Liver (tissue), 9 donors: ENCODE data around the gene FAT1. TPM values are rescaled to one million over a fixed set of nuclear protein-coding genes. Genes with fewer than 3 reads are reported as not detected.

Experiments
- DNase-seq: peaks from one replicate; pipeline ENCODE4 v3.0.0-alpha.2; 2017; ENCODE audit warnings: low spot score
- H3K27ac ChIP-seq, 2 donors: one replicate each; pipeline ENCODE4 v1.7.0; 2013; ENCODE audit warnings: inconsistent platforms in 2 of 2, low read length in 2 of 2, control low read depth in 1 of 2, low read depth in 1 of 2, mild to moderate bottlenecking in 1 of 2
- H3K27me3 ChIP-seq, 4 donors: one replicate each; pipeline versions ENCODE4 v1.6.1 to v1.7.0; 2013; ENCODE audit warnings: low read length in 3 of 4, inconsistent platforms in 1 of 4, mild to moderate bottlenecking in 1 of 4, moderate library complexity in 1 of 4; ENCODE audit not compliant: control insufficient read depth in 4 of 4, insufficient read depth in 4 of 4
- H3K36me3 ChIP-seq, 4 donors: one replicate each; pipeline versions ENCODE4 v1.6.1 to v1.7.0; 2013; ENCODE audit warnings: low read length in 3 of 4, mild to moderate bottlenecking in 3 of 4, low read depth in 1 of 4, moderate library complexity in 1 of 4; ENCODE audit not compliant: control insufficient read depth in 4 of 4, insufficient read depth in 3 of 4
- H3K4me1 ChIP-seq, 4 donors: one replicate each; pipeline versions ENCODE4 v1.6.1 to v1.7.0; 2013; ENCODE audit warnings: low read length in 3 of 4, mild to moderate bottlenecking in 3 of 4, moderate library complexity in 1 of 4; ENCODE audit not compliant: control insufficient read depth in 4 of 4, insufficient read depth in 4 of 4
- H3K4me3 ChIP-seq, 3 donors: one replicate each; pipeline versions ENCODE4 v1.6.1 to v1.7.0; 2013; ENCODE audit warnings: low read length in 3 of 3, control low read depth in 1 of 3, low read depth in 1 of 3, mild to moderate bottlenecking in 1 of 3
- H3K9ac ChIP-seq, 2 donors: one replicate each; pipeline ENCODE4 v1.7.0; 2013; ENCODE audit warnings: low read length in 2 of 2, mild to moderate bottlenecking in 2 of 2, moderate library complexity in 2 of 2, control low read depth in 1 of 2, low read depth in 1 of 2
- H3K9me3 ChIP-seq, 4 donors: one replicate each; pipeline versions ENCODE4 v1.6.1 to v1.7.0; 2013; ENCODE audit warnings: low read length in 3 of 4; ENCODE audit not compliant: control insufficient read depth in 4 of 4
- EGR1 ChIP-seq, 2 donors: IDR thresholded peaks; 2 replicates each; pipeline ENCODE4 v1.6.1; 2016 to 2018; ENCODE audit warnings: antibody characterized with exemption in 2 of 2, low read depth in 2 of 2
- FOXA1 ChIP-seq: IDR thresholded peaks from 2 replicates; pipeline ENCODE4 v1.6.1; 2016; ENCODE audit warnings: antibody characterized with exemption
- FOXA2 ChIP-seq: IDR thresholded peaks from 2 replicates; pipeline ENCODE4 v1.6.1; 2016; ENCODE audit warnings: antibody characterized with exemption
- GABPA ChIP-seq, 2 donors: IDR thresholded peaks in 1 of 2; conservative IDR thresholded peaks in 1 of 2; 2 replicates each; pipeline ENCODE4 v1.6.1; 2016; ENCODE audit warnings: antibody characterized with exemption in 2 of 2, mild to moderate bottlenecking in 1 of 2, moderate library complexity in 1 of 2
- HNF4A ChIP-seq, 2 donors: conservative IDR thresholded peaks; 2 replicates each; pipeline ENCODE4 v1.6.1; 2016; ENCODE audit warnings: antibody characterized with exemption in 2 of 2, mild to moderate bottlenecking in 2 of 2
- JUND ChIP-seq, 2 donors: IDR thresholded peaks; 2 replicates each; pipeline ENCODE4 v1.6.1; 2016; ENCODE audit warnings: antibody characterized with exemption in 2 of 2
- NR2F2 ChIP-seq: IDR thresholded peaks from 2 replicates; pipeline ENCODE4 v1.6.1; 2016; ENCODE audit warnings: antibody characterized with exemption
- RAD21 ChIP-seq, 2 donors: IDR thresholded peaks; 2 replicates each; pipeline ENCODE4 v1.6.1; 2016; ENCODE audit warnings: antibody characterized with exemption in 2 of 2, mild to moderate bottlenecking in 2 of 2
- SP1 ChIP-seq: IDR thresholded peaks from 2 replicates; pipeline ENCODE4 v1.6.1; 2018; ENCODE audit warnings: antibody characterized with exemption, mild to moderate bottlenecking
- TAF1 ChIP-seq: conservative IDR thresholded peaks from 2 replicates; pipeline ENCODE4 v1.6.1; 2016; ENCODE audit warnings: antibody characterized with exemption, mild to moderate bottlenecking
- WGBS: extraction: QIAGEN DNeasy Blood & Tissue Kit; methylation state at CpG from one replicate; pipeline ENCODE4 v1.1.7; 2013; 5-methylcytosine and 5-hydroxymethylcytosine counted together
- polyA plus RNA-seq, 2 donors: library from polyadenylated mRNA; stranded (reverse) in 1 of 2; unstranded in 1 of 2; fragments of 200-250 nt in 1 of 2; fragments of >200 nt in 1 of 2; fragmentation: Nextera tagmentation in 1 of 2; extraction: Ambion mirVana in 1 of 2; gene quantifications; one replicate each; pipeline versions ENCODE4 v1.2.1 to v1.2.3, GENCODE V29; 2013 to 2015
- total RNA-seq, 2 donors: library from RNA; depleted of rRNA; stranded (reverse); fragments of >200 nt; gene quantifications; one replicate each; pipeline ENCODE4 v1.2.3, GENCODE V29; 2014
- TF ChIP-seq, protein P1 (sequence below): IDR thresholded peaks from 2 replicates; pipeline ENCODE4 v1.6.1; 2016; ENCODE audit warnings: antibody characterized with exemption
- TF ChIP-seq, protein P2 (sequence below): IDR thresholded peaks from 2 replicates; pipeline ENCODE4 v1.6.1; 2016; ENCODE audit warnings: antibody characterized with exemption
- TF ChIP-seq, protein P3 (sequence below): IDR thresholded peaks from 2 replicates; pipeline ENCODE4 v1.6.1; 2016; ENCODE audit warnings: antibody characterized with exemption
- donor health status: healthy.
- donor health status: healthy.
- donor health status: healthy.
- donor health status: healthy.
- donor health status: healthy.

Gene FAT1
- total and polyA plus RNA-seq, 4 donors = 10.0 to 48.0 (median 30.0) TPM

DNA sequence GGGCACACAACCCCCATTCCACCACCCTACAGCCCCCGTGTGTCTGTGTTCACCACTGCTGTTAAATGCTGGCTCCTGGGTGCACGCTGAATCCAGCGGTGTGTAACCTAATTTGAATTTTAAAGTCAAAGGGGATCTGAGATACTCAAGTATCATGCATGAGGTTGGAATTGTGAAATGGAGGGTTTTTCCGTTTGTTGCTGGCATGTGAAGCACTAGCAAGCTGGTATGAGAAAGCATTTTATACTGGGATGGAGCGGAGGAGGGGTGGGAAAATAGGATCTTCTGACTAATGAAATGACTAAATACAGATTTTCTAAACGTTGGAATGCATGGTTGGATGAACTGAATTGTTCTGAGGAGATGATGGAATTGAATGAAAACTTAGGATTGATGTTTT is 36.9 kb upstream of the FAT1 start:
- 82% methylated on average over 6 of the region's 6 CpGs for whole genome bisulfite sequencing
- no peaks in the 10 kb centered on the region for H3K36me3 ChIP-seq
- TF ChIP-seq RAD21 (IDR thresholded peaks at IDR 0.05) (no peak), JUND (IDR thresholded peaks at IDR 0.05) (no peak), SP1 (no peak), FOXA2 (no peak), NR2F2 (no peak), GABPA (IDR thresholded peaks at IDR 0.05 in 1 of 2, conservative IDR thresholded peaks at IDR 0.05 in 1 of 2) (no peak)
- TF ChIP-seq, protein P1, sequence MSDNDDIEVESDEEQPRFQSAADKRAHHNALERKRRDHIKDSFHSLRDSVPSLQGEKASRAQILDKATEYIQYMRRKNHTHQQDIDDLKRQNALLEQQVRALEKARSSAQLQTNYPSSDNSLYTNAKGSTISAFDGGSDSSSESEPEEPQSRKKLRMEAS = no peak
- TF ChIP-seq, protein P2, sequence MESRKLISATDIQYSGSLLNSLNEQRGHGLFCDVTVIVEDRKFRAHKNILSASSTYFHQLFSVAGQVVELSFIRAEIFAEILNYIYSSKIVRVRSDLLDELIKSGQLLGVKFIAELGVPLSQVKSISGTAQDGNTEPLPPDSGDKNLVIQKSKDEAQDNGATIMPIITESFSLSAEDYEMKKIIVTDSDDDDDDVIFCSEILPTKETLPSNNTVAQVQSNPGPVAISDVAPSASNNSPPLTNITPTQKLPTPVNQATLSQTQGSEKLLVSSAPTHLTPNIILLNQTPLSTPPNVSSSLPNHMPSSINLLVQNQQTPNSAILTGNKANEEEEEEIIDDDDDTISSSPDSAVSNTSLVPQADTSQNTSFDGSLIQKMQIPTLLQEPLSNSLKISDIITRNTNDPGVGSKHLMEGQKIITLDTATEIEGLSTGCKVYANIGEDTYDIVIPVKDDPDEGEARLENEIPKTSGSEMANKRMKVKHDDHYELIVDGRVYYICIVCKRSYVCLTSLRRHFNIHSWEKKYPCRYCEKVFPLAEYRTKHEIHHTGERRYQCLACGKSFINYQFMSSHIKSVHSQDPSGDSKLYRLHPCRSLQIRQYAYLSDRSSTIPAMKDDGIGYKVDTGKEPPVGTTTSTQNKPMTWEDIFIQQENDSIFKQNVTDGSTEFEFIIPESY = no peak
- no peak for DNase-seq
- H3K9me3 ChIP-seq = no peaks in the 10 kb centered on the region
- no peak overlapping the region for H3K4me3 ChIP-seq
- H3K9ac ChIP-seq = no peak overlapping the region
- no peaks in the 10 kb centered on the region for H3K27me3 ChIP-seq
- peaks cover 0 to 8% (median 3%) of the 10 kb centered on the region in 4 donors for H3K4me1 ChIP-seq
- no peak overlapping the region for H3K27ac ChIP-seq

DNA sequence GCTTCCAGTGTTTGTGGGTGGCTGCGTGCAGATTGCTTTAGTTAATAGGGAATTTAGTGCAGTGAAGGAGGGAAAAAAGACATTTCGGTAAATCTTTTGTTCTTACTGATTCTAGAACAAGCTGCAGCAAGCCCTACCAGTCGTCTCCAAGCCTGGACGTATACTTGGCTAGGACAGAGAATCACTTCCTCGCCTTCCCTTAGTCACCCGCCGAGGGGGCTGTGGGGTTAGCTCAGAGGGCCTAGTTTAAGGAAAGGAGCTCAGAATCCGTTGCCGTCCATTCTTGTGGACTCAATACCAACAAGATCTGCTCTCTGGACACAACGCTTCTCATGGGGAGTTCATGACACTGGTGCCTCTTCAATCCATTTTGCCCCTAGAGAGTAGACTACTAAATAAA is 36.3 kb upstream of the FAT1 start:
- no peak for TF ChIP-seq FOXA1
- no peak for TF ChIP-seq HNF4A (conservative IDR thresholded peaks at IDR 0.05)
- Histone ChIP-seq H3K36me3 (no peaks in the 10 kb centered on the region), H3K9me3 (no peaks in the 10 kb centered on the region), H3K4me1 (peaks cover 0 to 4% (median under 1%) of the 10 kb centered on the region in 4 donors), H3K4me3 (no peak overlapping the region), H3K27me3 (no peaks in the 10 kb centered on the region), H3K27ac (no peak overlapping the region), H3K9ac (no peak overlapping the region)
- WGBS = 95% methylated on average over 10 of the region's 10 CpGs
- no peak for DNase-seq

DNA sequence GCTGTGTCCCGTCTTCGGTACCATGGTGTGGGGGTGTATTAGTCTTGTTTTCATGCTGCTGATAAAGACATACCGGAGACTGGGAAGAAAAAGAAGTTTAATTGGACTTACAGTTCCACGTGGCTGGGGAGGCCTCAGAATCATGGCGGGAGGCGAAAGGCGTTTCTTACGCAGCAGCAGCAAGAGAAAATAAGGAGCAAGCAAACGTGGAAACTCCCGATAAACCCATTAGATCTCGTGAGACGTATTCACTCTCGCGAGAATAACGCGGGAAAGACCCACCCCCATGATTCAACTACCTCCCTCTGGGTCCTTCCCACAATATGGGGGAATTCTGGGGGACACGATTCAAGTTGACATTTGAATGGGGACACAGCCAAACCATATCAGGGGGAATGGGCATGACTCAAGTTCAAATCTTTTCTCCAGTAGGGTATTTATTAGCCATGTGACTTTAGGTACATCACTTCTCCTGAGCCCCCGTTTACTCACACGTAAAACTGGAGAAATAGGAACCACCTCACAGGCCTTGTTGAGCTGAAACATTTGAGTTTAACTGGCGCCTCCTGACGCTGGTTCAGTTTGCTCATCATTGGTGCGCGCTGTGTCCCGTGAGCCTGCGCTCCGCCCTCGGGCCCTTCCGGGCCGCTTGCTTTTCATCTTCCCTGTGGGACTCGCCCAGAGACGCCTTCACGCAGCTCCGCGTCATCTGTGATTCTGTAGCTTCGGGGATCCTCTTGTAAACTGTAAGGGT is 35.5 kb upstream of the FAT1 start:
- Histone ChIP-seq H3K9ac (no peak overlapping the region), H3K36me3 (no peaks in the 10 kb centered on the region), H3K27ac (no peak overlapping the region), H3K27me3 (no peaks in the 10 kb centered on the region), H3K4me3 (no peak overlapping the region), H3K4me1 (peaks cover 0 to 4% (median 0%) of the 10 kb centered on the region in 4 donors), H3K9me3 (no peaks in the 10 kb centered on the region)
- 97% methylated on average over 35 of the region's 35 CpGs for WGBS
- no peak for DNase-seq
- no peak for TF ChIP-seq EGR1 (IDR thresholded peaks at IDR 0.05; ENCODE audit: low read depth in 2 of 2)
- TF ChIP-seq, protein P3, sequence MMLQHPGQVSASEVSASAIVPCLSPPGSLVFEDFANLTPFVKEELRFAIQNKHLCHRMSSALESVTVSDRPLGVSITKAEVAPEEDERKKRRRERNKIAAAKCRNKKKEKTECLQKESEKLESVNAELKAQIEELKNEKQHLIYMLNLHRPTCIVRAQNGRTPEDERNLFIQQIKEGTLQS = no peak
- no peak for TF ChIP-seq GABPA (IDR thresholded peaks at IDR 0.05 in 1 of 2, conservative IDR thresholded peaks at IDR 0.05 in 1 of 2)
- TF ChIP-seq JUND (IDR thresholded peaks at IDR 0.05) = no peak
- TF ChIP-seq NR2F2 = no peak
- TF ChIP-seq RAD21 (IDR thresholded peaks at IDR 0.05) = no peak
- no peak for TF ChIP-seq TAF1
- TF ChIP-seq SP1 = no peak
- TF ChIP-seq, protein P1 = no peak
